Dedifferentiated amniotic fluid mesenchymal stem cell (primary cell): Measurements from ENCODE around the gene CABLES2.

Experiments used
- DNase-seq: peaks from one replicate; pipeline ENCODE4 v3.0.0-alpha.2; 2016; ENCODE audit errors: extremely low spot score

CABLES2 gene

GRCh38 chr20:62350629-62351422 lies 56.3 kb downstream of the CABLES2 start:
- no peak for DNase-seq

GRCh38 chr20:62350098-62350628 lies 56.9 kb downstream of the CABLES2 start:
- no peak for DNase-seq

- DNase-seq = no peak
Measured at GRCh38 chr20:62349556-62350097, 57.5 kb downstream of the CABLES2 start.

- DNase-seq = no peak
Measured at GRCh38 chr20:62348604-62349003, 58.5 kb downstream of the CABLES2 start.

GRCh38 chr20:62347445-62347844 lies 59.6 kb downstream of the CABLES2 start:
- DNase-seq = no peak

- DNase-seq = no peak
Measured at GRCh38 chr20:62347151-62347404, 60.0 kb downstream of the CABLES2 start.

GRCh38 chr20:62346398-62347150 lies 60.5 kb downstream of the CABLES2 start:
- no peak for DNase-seq

- no peak for DNase-seq
Measured at GRCh38 chr20:62345681-62346370, 61.3 kb downstream of the CABLES2 start.

- no peak for DNase-seq
Measured at GRCh38 chr20:62344782-62345181, 62.3 kb downstream of the CABLES2 start.

- DNase-seq = no peak
Measured at GRCh38 chr20:62344092-62344491, 63.0 kb downstream of the CABLES2 start.

GRCh38 chr20:62342910-62343309 lies 64.2 kb downstream of the CABLES2 start:
- DNase-seq = no peak

- DNase-seq = no peak
Measured at GRCh38 chr20:62339647-62340062, 67.4 kb downstream of the CABLES2 start.
